Body of pancreas (tissue), 4 donors: ENCODE measurements around the gene TSPAN33. TPM values are rescaled to one million over a fixed set of nuclear protein-coding genes. Genes with fewer than 3 reads are reported as not detected.
"Not testable (repeated sequence)": the region's sequence is repeated elsewhere in the genome, so short reads cannot be mapped to it uniquely, and the experiment has no call there.

Experiments used
- ATAC-seq: fragments of 150-250 bp; one replicate; pipeline ENCODE4 v1.9.1; 2016
- DNase-seq, 4 donors: peaks; one replicate each; pipeline ENCODE4 v3.0.0-alpha.2; 2019
- H3K27ac ChIP-seq, 4 donors: fragments of 200-600 bp; sonication (generic); 1 replicate in 3 of 4; 2 replicates in 1 of 4; pipeline versions ENCODE4 v1.5.1 to v1.6.1; 2016 to 2019; ENCODE audit warnings: mild to moderate bottlenecking in 1 of 4, mixed read lengths in 1 of 4, moderate library complexity in 1 of 4
- H3K27me3 ChIP-seq, 2 donors: fragments of 200-600 bp; sonication (generic); one replicate each; pipeline ENCODE4 v1.6.0; 2016; ENCODE audit warnings: mild to moderate bottlenecking in 1 of 2
- H3K36me3 ChIP-seq, 2 donors: fragments of 200-600 bp; sonication (generic); replicated peaks in 1 of 2; 2 replicates each; pipeline ENCODE4 v1.5.1; 2016; ENCODE audit warnings: low read depth in 2 of 2; ENCODE audit not compliant: insufficient read depth in 1 of 2
- H3K4me1 ChIP-seq: fragments of 200-600 bp; sonication (generic); one replicate; pipeline ENCODE4 v1.6.0; 2016
- H3K4me3 ChIP-seq, 2 donors: fragments of 200-600 bp; sonication (generic); 1 replicate in 1 of 2; 2 replicates in 1 of 2; pipeline ENCODE4 v1.5.1; 2016 to 2019
- H3K9me3 ChIP-seq, 3 donors: fragments of 200-600 bp; sonication (generic); 1 replicate in 2 of 3; 2 replicates in 1 of 3; pipeline ENCODE4 v1.5.1; 2016
- CTCF ChIP-seq, 7 experiments: fragments of 450-650 bp in 4 of 7; fragments of 200-600 bp in 3 of 7; sonication (generic) in 3 of 7; IDR thresholded peaks; one replicate each; pipeline ENCODE4 v1.5.1; 2016 to 2019; ENCODE audit warnings: antibody characterized with exemption in 7 of 7
- POLR2A ChIP-seq, 3 donors: fragments of 450-650 bp; IDR thresholded peaks; one replicate each; pipeline ENCODE4 v1.6.1; 2016; ENCODE audit warnings: antibody characterized with exemption in 3 of 3, mild to moderate bottlenecking in 2 of 3
- WGBS, 2 donors: methylation state at CpG; one replicate each; pipeline ENCODE4 v1.1.5; 2017; 5-methylcytosine and 5-hydroxymethylcytosine counted together
- intact Hi-C: fragments of 100-400 bp; cut with DNase I; formaldehyde crosslinking; loops from one replicate; pipeline ENCODE4 v1.15.1; 2023
- small RNA-seq: library from RNA; depleted of rRNA; stranded (forward); fragments of <200 nt; gene quantifications from one replicate; pipeline ENCODE3, GENCODE V24; 2016
- total RNA-seq, 2 donors: library from RNA; depleted of rRNA; stranded (reverse); fragments of >200 nt; gene quantifications; one replicate each; pipeline ENCODE4 v1.1.0, GENCODE V29; 2016

The TSPAN33 gene
- total RNA-seq, 2 donors from 2014 or later, result 12.5 to 17.1 TPM

- not testable (repeated sequence) for H3K9me3 ChIP-seq, ATAC-seq, DNase-seq, H3K4me1 ChIP-seq, H3K4me3 ChIP-seq, H3K36me3 ChIP-seq, H3K27ac ChIP-seq, H3K27me3 ChIP-seq
- intact Hi-C loops, result loop anchor here (5.0 to 10.0 kb wide), 2 partner anchors 80 to 248 kb away; no protein-coding TSS in a partner anchor
- WGBS, 2 donors, result 62 to 63% methylated on average over 8 of the region's 8 CpGs
These were observed 72.4 kb downstream of the TSPAN33 start for GRCh38 chr7:129216821-129217416.

- intact Hi-C loops, result loop anchor here (5.0 to 10.0 kb wide), 2 partner anchors 79 to 246 kb away; no protein-coding TSS in a partner anchor
- ATAC-seq (peak; percentile 89), DNase-seq (peak; percentile 87 to 92 (median 90))
- Histone ChIP-seq H3K4me1 (peaks cover under 1% of the 10 kb centered on the region), H3K36me3 (no peaks in the 10 kb centered on the region), H3K9me3 (no peaks in the 10 kb centered on the region), H3K27me3 (no peaks in the 10 kb centered on the region), H3K4me3 (no peak overlapping the region), H3K27ac (no peak overlapping the region)
- TF ChIP-seq POLR2A (IDR thresholded peaks at IDR 0.05) (no peak), CTCF (IDR thresholded peaks at IDR 0.05) (peak; percentile 77 to 95 (median 91))
- WGBS, 2 donors, result 10 to 11% methylated on average over 9 of the region's 9 CpGs
These were observed 74.1 kb downstream of the TSPAN33 start for GRCh38 chr7:129218514-129219062.

GRCh38 chr7:129219166-129219565 lies 74.7 kb downstream of the TSPAN33 start:
- not testable (repeated sequence) for H3K27me3 ChIP-seq, H3K4me1 ChIP-seq, H3K27ac ChIP-seq, H3K36me3 ChIP-seq, H3K4me3 ChIP-seq, DNase-seq, H3K9me3 ChIP-seq, ATAC-seq
- intact Hi-C loops, result loop anchor here (5.0 to 10.0 kb wide), 2 partner anchors 78 to 246 kb away; no protein-coding TSS in a partner anchor
- 76 to 80% methylated on average over 2 to 4 of the region's 4 CpGs for WGBS, 2 donors

Small RNA genes lying within 50 kb of the gene (small RNA-seq; reads per million reads assigned to genes)
- gene RNY1P11, result not detected

Other genes starting within 250 kb of the TSPAN33 start
- gene KCP, start 234.0 kb upstream of the TSPAN33 start, total RNA-seq, result under 1 TPM in 1 of 2 donors, not detected in 1; 0.33 TPM
- gene IRF5, start 206.8 kb upstream of the TSPAN33 start, total RNA-seq, result 10 to 100 TPM in 1 of 2 donors, 1 to 10 TPM in 1; 4.9 to 15.3 TPM
- gene TNPO3, start 89.6 kb upstream of the TSPAN33 start, total RNA-seq, result 10 to 100 TPM; 15.8 to 23.9 TPM
- 10 to 100 TPM in 1 of 2 donors, 1 to 10 TPM in 1; 6.5 to 12.2 TPM for gene SMO, start 43.9 kb downstream of the TSPAN33 start, total RNA-seq
- gene AHCYL2, start 80.3 kb downstream of the TSPAN33 start, total RNA-seq, result 10 to 100 TPM in 1 of 2 donors, 1 to 10 TPM in 1; 9.3 to 51.4 TPM